GM10266 (cell line): ENCODE results near the gene SVIL.

Experiments
- DNase-seq: peaks from one replicate; pipeline ENCODE4 v3.0.0; 2012; ENCODE audit errors: extremely low spot score
- CTCF ChIP-seq: IDR thresholded peaks from 2 replicates; pipeline ENCODE4 v1.5.1; 2012; ENCODE audit warnings: mild to moderate bottlenecking, low read depth; ENCODE audit not compliant: control insufficient read depth, insufficient read depth; ENCODE audit errors: missing control alignments

Gene SVIL

GRCh38 chr10:29438271-29438670 is 196.5 kb downstream of the SVIL start:
- TF ChIP-seq CTCF, result no peak
- no peak for DNase-seq

- TF ChIP-seq CTCF, result no peak
- DNase-seq, result no peak
These were observed 196.9 kb downstream of the SVIL start for GRCh38 chr10:29437871-29438270.

- no peak for DNase-seq
- no peak for TF ChIP-seq CTCF
These were observed 198.8 kb downstream of the SVIL start for GRCh38 chr10:29435809-29436501.

- TF ChIP-seq CTCF, result no peak
- no peak for DNase-seq
These were observed 200.7 kb downstream of the SVIL start for GRCh38 chr10:29434111-29434510.

- no peak for DNase-seq
- no peak for TF ChIP-seq CTCF
These were observed 203.1 kb downstream of the SVIL start for GRCh38 chr10:29431711-29432110.

GRCh38 chr10:29430101-29430500 is 204.7 kb downstream of the SVIL start:
- DNase-seq, result no peak

GRCh38 chr10:29428486-29428885 is 206.3 kb downstream of the SVIL start:
- no peak for TF ChIP-seq CTCF
- DNase-seq, result no peak

More at GRCh38 chr10:29430101-29430500, 204.7 kb downstream of the SVIL start:
- no peak for TF ChIP-seq CTCF
